Endothelial cell (in vitro differentiated cells): ENCODE measurements around the gene EDEM2. TPM values are rescaled to one million over a fixed set of nuclear protein-coding genes. Genes with fewer than 3 reads are reported as not detected.

Source experiments
- DNase-seq: peaks from one replicate; pipeline ENCODE4 v3.0.0; 2021; ENCODE audit warnings: low spot score
- H3K27ac Mint-ChIP-seq: one replicate; pipeline ENCODE4 v1.8.0; 2021; ENCODE audit warnings: mixed read lengths, inconsistent platforms; ENCODE audit not compliant: unreplicated experiment
- H3K27me3 Mint-ChIP-seq: one replicate; pipeline ENCODE4 v1.8.0; 2021; ENCODE audit warnings: mild to moderate bottlenecking, moderate library complexity, mixed read lengths, inconsistent platforms; ENCODE audit not compliant: unreplicated experiment
- H3K36me3 Mint-ChIP-seq: one replicate; pipeline ENCODE4 v1.8.0; 2021; ENCODE audit warnings: mild to moderate bottlenecking, low read depth, mixed read lengths, inconsistent platforms; ENCODE audit not compliant: unreplicated experiment
- H3K4me1 Mint-ChIP-seq: one replicate; pipeline ENCODE4 v1.8.0; 2021; ENCODE audit warnings: mild to moderate bottlenecking, mixed read lengths, inconsistent platforms; ENCODE audit not compliant: unreplicated experiment
- H3K4me3 Mint-ChIP-seq: one replicate; pipeline ENCODE4 v1.8.0; 2021; ENCODE audit warnings: mild to moderate bottlenecking, mixed read lengths, inconsistent platforms; ENCODE audit not compliant: unreplicated experiment
- H3K9me3 Mint-ChIP-seq: one replicate; pipeline ENCODE4 v1.8.0; 2021; ENCODE audit warnings: mixed read lengths, inconsistent platforms; ENCODE audit not compliant: unreplicated experiment
- CTCF ChIP-seq: fragments of 200-600 bp; sonication (generic); IDR thresholded peaks from one replicate; pipeline ENCODE4 v1.5.0; 2021; ENCODE audit warnings: antibody characterized with exemption; ENCODE audit not compliant: unreplicated experiment
- total RNA-seq: library from RNA; stranded (reverse); fragmentation: NEBNext Ultra II Directional; extraction: Animal tissue kit (Norgen Biotek cat#: 25700); gene quantifications from one replicate; pipeline ENCODE4 v1.2.1, GENCODE V29; 2021; ENCODE audit not compliant: unreplicated experiment

The EDEM2 gene
- total RNA-seq, 1 donor from 2014 or later, result 43.5 TPM

GRCh38 chr20:35106827-35107380 lies 40.2 kb downstream of the EDEM2 start:
- TF ChIP-seq CTCF, result no peak
- no peaks in the 10 kb centered on the region for H3K9me3 Mint-ChIP-seq
- peaks cover 14% of the 10 kb centered on the region for H3K4me1 Mint-ChIP-seq
- no peaks in the 10 kb centered on the region for H3K27me3 Mint-ChIP-seq
- H3K27ac Mint-ChIP-seq, result no peak overlapping the region
- no peaks in the 10 kb centered on the region for H3K36me3 Mint-ChIP-seq
- no peak overlapping the region for H3K4me3 Mint-ChIP-seq
- DNase-seq, result no peak

DNA sequence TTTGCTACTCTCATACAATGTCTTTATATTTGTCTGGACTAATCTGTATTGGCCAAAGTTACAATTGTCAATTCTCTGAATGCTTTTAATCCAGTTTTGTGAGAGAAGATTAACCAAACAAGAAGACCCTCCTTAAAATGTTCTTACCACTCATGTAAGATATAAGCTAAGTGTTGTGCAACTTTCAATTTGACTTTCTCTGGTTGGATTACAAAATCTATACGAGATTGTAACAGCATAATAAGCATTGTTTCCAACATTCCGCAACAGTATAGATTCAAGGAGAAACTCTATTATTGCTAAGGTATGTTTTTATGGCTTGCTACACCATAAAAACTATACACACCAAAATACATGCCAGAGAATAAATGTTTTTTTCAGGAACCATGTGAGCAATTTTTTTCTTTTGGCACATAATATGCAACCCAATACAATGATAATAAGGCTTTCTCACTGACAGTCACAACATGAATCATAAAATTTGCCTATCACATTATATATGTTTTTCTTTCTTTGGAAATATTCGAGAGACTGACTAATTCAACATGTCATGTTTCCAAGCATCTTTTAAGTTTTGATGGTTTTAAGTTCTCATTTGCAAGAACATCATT lies 42.3 kb downstream of the EDEM2 start:
- no peaks in the 10 kb centered on the region for H3K4me1 Mint-ChIP-seq
- no peak for TF ChIP-seq CTCF
- H3K27ac Mint-ChIP-seq, result no peak overlapping the region
- H3K36me3 Mint-ChIP-seq, result no peaks in the 10 kb centered on the region
- DNase-seq, result no peak
- no peaks in the 10 kb centered on the region for H3K9me3 Mint-ChIP-seq
- no peak overlapping the region for H3K4me3 Mint-ChIP-seq
- H3K27me3 Mint-ChIP-seq, result no peaks in the 10 kb centered on the region

- Mint-ChIP-seq H3K27ac (no peak overlapping the region), H3K4me1 (no peaks in the 10 kb centered on the region), H3K36me3 (no peaks in the 10 kb centered on the region), H3K9me3 (no peaks in the 10 kb centered on the region), H3K27me3 (no peaks in the 10 kb centered on the region), H3K4me3 (no peak overlapping the region)
- no peak for DNase-seq
- TF ChIP-seq CTCF, result no peak
Measured at GRCh38 chr20:35101620-35102019, 45.5 kb downstream of the EDEM2 start.

GRCh38 chr20:35093267-35093884 lies 53.8 kb downstream of the EDEM2 start:
- TF ChIP-seq CTCF, result no peak

More at GRCh38 chr20:35093267-35093884, 53.8 kb downstream of the EDEM2 start:
- no peaks in the 10 kb centered on the region for H3K9me3 Mint-ChIP-seq
- H3K27me3 Mint-ChIP-seq, result peaks cover 8% of the 10 kb centered on the region
- peak overlapping the region; percentile 90 for H3K4me3 Mint-ChIP-seq
- H3K36me3 Mint-ChIP-seq, result peaks cover 8% of the 10 kb centered on the region
- H3K4me1 Mint-ChIP-seq, result peaks cover 23% of the 10 kb centered on the region
- peak overlapping the region; percentile 83 for H3K27ac Mint-ChIP-seq
- DNase-seq, result no peak
